CD4-positive, alpha-beta T cell (primary cell): Measurements from ENCODE around the gene RXRA. TPM values are rescaled to one million over a fixed set of nuclear protein-coding genes. Genes with fewer than 3 reads are reported as not detected.
"Not testable (repeated sequence)": the region's sequence is repeated elsewhere in the genome, so short reads cannot be mapped to it uniquely, and the experiment has no call there.

Source experiments
- ATAC-seq: fragments of 200-7000 bp; cut with Tn5 transposase; one replicate; pipeline ENCODE4 v1.10.0; 2022; ENCODE audit warnings: mild to moderate bottlenecking; ENCODE audit not compliant: poor library complexity
- CTCF ChIA-PET: fragments of 350-600 bp; sonication (Branson Sonifier 250); formaldehyde crosslinking; loops from one replicate; lab custom pipeline; 2021; ENCODE audit warnings: antibody characterized with exemption, inconsistent platforms; lab: Charles Lee
- POLR2A ChIA-PET: fragments of 350-600 bp; sonication (Branson Sonifier 250); formaldehyde crosslinking; loops from one replicate; lab custom pipeline; 2021; ENCODE audit warnings: antibody characterized with exemption, inconsistent platforms; lab: Charles Lee
- DNase-seq, 14 experiments: peaks; one replicate each; pipeline ENCODE4 v3.0.0-alpha.2; 2013 to 2020; ENCODE audit warnings: mixed read lengths in 2 of 14
- H3K27ac ChIP-seq, 2 donors: one replicate each; pipeline versions ENCODE4 v1.5.1 to v1.7.0; 2013; ENCODE audit warnings: low read length in 2 of 2, low read depth in 1 of 2, mild to moderate bottlenecking in 1 of 2
- H3K27me3 ChIP-seq, 2 experiments: 1 replicate in 1 of 2; 2 replicates in 1 of 2; pipeline versions ENCODE4 v1.6.1 to v1.7.0; 2013; ENCODE audit warnings: low read length in 2 of 2, control low read depth in 1 of 2, mild to moderate bottlenecking in 1 of 2, moderate library complexity in 1 of 2; ENCODE audit not compliant: insufficient read depth in 2 of 2, control insufficient read depth in 1 of 2
- H3K36me3 ChIP-seq: one replicate; pipeline ENCODE4 v1.6.1; 2013; ENCODE audit warnings: low read length, control low read depth; ENCODE audit not compliant: insufficient read depth
- H3K4me1 ChIP-seq: one replicate; pipeline ENCODE4 v1.6.1; 2013; ENCODE audit warnings: low read length, control low read depth; ENCODE audit not compliant: insufficient read depth
- H3K4me3 ChIP-seq: one replicate; pipeline ENCODE4 v1.5.1; 2013; ENCODE audit warnings: mild to moderate bottlenecking, low read length, moderate library complexity
- H3K9me3 ChIP-seq, 2 experiments: 1 replicate in 1 of 2; 2 replicates in 1 of 2; pipeline versions ENCODE4 v1.6.1 to v1.7.0; 2013; ENCODE audit warnings: low read length in 2 of 2, mild to moderate bottlenecking in 2 of 2, control low read depth in 1 of 2, moderate library complexity in 1 of 2; ENCODE audit not compliant: control insufficient read depth in 1 of 2, insufficient read depth in 1 of 2
- H3K27ac Mint-ChIP-seq: one replicate; pipeline ENCODE4 v1.8.0; 2020; ENCODE audit warnings: mixed read lengths
- H3K27me3 Mint-ChIP-seq: one replicate; pipeline ENCODE4 v1.8.0; 2021; ENCODE audit warnings: mixed read lengths
- H3K36me3 Mint-ChIP-seq: one replicate; pipeline ENCODE4 v1.8.0; 2021; ENCODE audit warnings: low read depth, mixed read lengths
- H3K4me1 Mint-ChIP-seq: one replicate; pipeline ENCODE4 v1.8.0; 2021; ENCODE audit warnings: low read depth, mixed read lengths
- H3K4me3 Mint-ChIP-seq: one replicate; pipeline ENCODE4 v1.8.0; 2020; ENCODE audit warnings: mild to moderate bottlenecking, mixed read lengths
- H3K9me3 Mint-ChIP-seq: one replicate; pipeline ENCODE4 v1.8.0; 2020; ENCODE audit warnings: mixed read lengths
- CTCF ChIP-seq: fragments of 200-600 bp; IDR thresholded peaks from one replicate; pipeline ENCODE4 v1.8.0; 2022; ENCODE audit warnings: antibody characterized with exemption, mild to moderate bottlenecking
- intact Hi-C, 2 experiments: fragments of 100-400 bp; cut with DNase I in 1 of 2; cut with micrococcal nuclease in 1 of 2; formaldehyde crosslinking; loops; one replicate each; pipeline versions ENCODE4 v1.15.1 to v1.9.0; 2023 to 2025; cut with DNase I, micrococcal nuclease
- total RNA-seq, 174 experiments: library from RNA in 2 of 174; stranded (reverse) in 2 of 174; gene quantifications; one replicate each; pipeline ENCODE4 v1.2.3 and lab custom pipeline; 2021 to 2026

RXRA gene
- total RNA-seq, 2 experiments from 2014 or later, result 7.3 to 8.4 TPM

DNA sequence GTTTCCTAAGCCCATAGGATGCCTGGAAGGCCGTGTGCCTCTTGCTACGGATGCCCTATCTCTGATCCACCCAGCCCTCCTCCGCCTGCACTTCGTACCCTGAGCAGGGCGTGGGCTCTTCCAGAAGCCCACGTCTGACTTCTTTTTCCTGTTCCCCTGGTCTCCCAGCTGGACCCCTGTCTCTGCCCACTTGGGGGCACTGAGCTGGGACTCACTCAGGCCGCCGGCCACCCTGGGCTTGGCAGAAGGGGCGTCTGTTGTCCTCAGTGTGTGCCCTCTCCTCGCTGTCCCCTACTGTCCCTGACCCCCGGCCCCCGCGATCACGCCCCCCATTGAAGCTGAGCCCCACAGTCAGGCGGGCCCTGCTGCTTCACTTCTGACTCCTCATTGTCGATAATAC, 22.0 kb upstream of the RXRA start:
- no peaks in the 10 kb centered on the region for H3K27me3 Mint-ChIP-seq
- H3K4me3 Mint-ChIP-seq, result no peak overlapping the region
- CTCF ChIA-PET, result no interaction called here
- Histone ChIP-seq H3K9me3 (peaks cover 0 to 20% of the 10 kb centered on the region in 2 experiments), H3K4me3 (no peak overlapping the region), H3K4me1 (peaks cover 9% of the 10 kb centered on the region), H3K36me3 (no peaks in the 10 kb centered on the region), H3K27ac (no peak overlapping the region), H3K27me3 (no peaks in the 10 kb centered on the region)
- peaks cover 6% of the 10 kb centered on the region for H3K4me1 Mint-ChIP-seq
- H3K27ac Mint-ChIP-seq, result no peak overlapping the region
- no peaks in the 10 kb centered on the region for H3K36me3 Mint-ChIP-seq
- intact Hi-C loops, result no loop called here
- no peak for DNase-seq
- no peaks in the 10 kb centered on the region for H3K9me3 Mint-ChIP-seq
- ATAC-seq, result no peak
- TF ChIP-seq CTCF, result no peak
- POLR2A ChIA-PET, result no interaction called here

- no peaks in the 10 kb centered on the region for H3K27me3 ChIP-seq
- peaks cover 0 to 20% of the 10 kb centered on the region in 2 experiments for H3K9me3 ChIP-seq
- H3K4me3 Mint-ChIP-seq, result no peak overlapping the region
- H3K4me1 Mint-ChIP-seq, result peaks cover 6% of the 10 kb centered on the region
- no peaks in the 10 kb centered on the region for H3K36me3 Mint-ChIP-seq
- H3K36me3 ChIP-seq, result no peaks in the 10 kb centered on the region
- H3K27ac Mint-ChIP-seq, result no peak overlapping the region
- intact Hi-C loops, result no loop called here
- no peaks in the 10 kb centered on the region for H3K27me3 Mint-ChIP-seq
- ChIA-PET POLR2A (no interaction called here), CTCF (no interaction called here)
- H3K27ac ChIP-seq, result no peak overlapping the region
- ATAC-seq (no peak), DNase-seq (no peak)
- H3K4me1 ChIP-seq, result peaks cover 9% of the 10 kb centered on the region
- no peak for TF ChIP-seq CTCF
- no peak overlapping the region for H3K4me3 ChIP-seq
- no peaks in the 10 kb centered on the region for H3K9me3 Mint-ChIP-seq
Observed at GRCh38 chr9:134304690-134305089, 21.6 kb upstream of the RXRA start.

- CTCF ChIA-PET, result no interaction called here
- no peak overlapping the region for H3K4me3 Mint-ChIP-seq
Observed at GRCh38 chr9:134305533-134305932, 20.7 kb upstream of the RXRA start.

GRCh38 chr9:134306042-134306441, 20.2 kb upstream of the RXRA start:
- H3K4me3 Mint-ChIP-seq, POLR2A ChIA-PET, H3K27me3 Mint-ChIP-seq, H3K9me3 Mint-ChIP-seq, DNase-seq, H3K4me1 Mint-ChIP-seq, H3K27ac Mint-ChIP-seq, H3K27ac ChIP-seq, CTCF ChIA-PET, H3K36me3 ChIP-seq, H3K4me3 ChIP-seq, ATAC-seq, H3K27me3 ChIP-seq, H3K4me1 ChIP-seq, intact Hi-C loops, H3K36me3 Mint-ChIP-seq: not testable (repeated sequence)
- peaks cover 0 to 20% of the 10 kb centered on the region in 2 experiments for H3K9me3 ChIP-seq

More at GRCh38 chr9:134305533-134305932, 20.7 kb upstream of the RXRA start:
- intact Hi-C loops, result no loop called here
- H3K27ac Mint-ChIP-seq, result no peak overlapping the region
- no peaks in the 10 kb centered on the region for H3K27me3 Mint-ChIP-seq
- H3K36me3 Mint-ChIP-seq, result no peaks in the 10 kb centered on the region
- H3K4me1 ChIP-seq, result peaks cover 9% of the 10 kb centered on the region
- H3K4me1 Mint-ChIP-seq, result peaks cover 6% of the 10 kb centered on the region
- no peaks in the 10 kb centered on the region for H3K27me3 ChIP-seq
- DNase-seq, result no peak
- POLR2A ChIA-PET, result no interaction called here
- no peak for ATAC-seq
- no peak for TF ChIP-seq CTCF
- no peaks in the 10 kb centered on the region for H3K9me3 Mint-ChIP-seq
- no peak overlapping the region for H3K4me3 ChIP-seq
- H3K27ac ChIP-seq, result no peak overlapping the region
- no peaks in the 10 kb centered on the region for H3K36me3 ChIP-seq
- H3K9me3 ChIP-seq, result peaks cover 0 to 20% of the 10 kb centered on the region in 2 experiments
